ENCODE data around the gene PRKAR2B. TPM values are rescaled to one million over a fixed set of nuclear protein-coding genes. Genes with fewer than 3 reads are reported as not detected.

The PRKAR2B gene
- total RNA-seq, 2 donors from 2014 or later, result 3.5 to 81.0 TPM

GRCh38 chr7:107108793-107109371 is 64.4 kb downstream of the PRKAR2B start:
- H3K36me3 Mint-ChIP-seq (ENCODE audit: low read depth), result no peaks in the 10 kb centered on the region
- no peak overlapping the region for H3K4me3 Mint-ChIP-seq
- DNase-seq (no peak), ATAC-seq (no peak)
- peaks cover 8% of the 10 kb centered on the region for H3K27me3 Mint-ChIP-seq
- no peaks in the 10 kb centered on the region for H3K9me3 ChIP-seq (ENCODE audit: control insufficient read depth, low read length, poor library complexity, severe bottlenecking)
- no peaks in the 10 kb centered on the region for H3K4me1 Mint-ChIP-seq
- H3K27ac Mint-ChIP-seq, result no peak overlapping the region

DNA sequence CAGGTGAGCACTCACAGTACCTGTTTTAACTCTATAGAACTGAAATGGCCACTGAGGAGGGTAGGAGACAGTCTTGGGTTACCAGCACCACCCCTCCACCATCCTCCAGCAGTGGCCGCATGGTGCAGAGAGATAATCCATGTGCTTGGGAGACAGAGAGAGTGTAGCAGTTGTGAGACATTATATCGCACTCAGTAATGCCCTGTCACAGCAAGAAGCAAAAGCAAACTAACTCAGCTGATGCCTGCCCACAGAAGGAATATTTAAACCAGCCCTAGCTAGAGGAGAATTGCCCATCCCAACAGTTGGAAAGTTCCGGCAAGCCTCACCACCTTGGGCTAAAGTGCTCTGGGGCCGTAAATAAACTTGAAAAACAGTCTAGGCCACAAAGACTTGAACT is 65.5 kb downstream of the PRKAR2B start:
- no peak for DNase-seq
- Mint-ChIP-seq H3K4me3 (no peak overlapping the region), H3K27ac (no peak overlapping the region), H3K27me3 (peaks cover 8% of the 10 kb centered on the region), H3K36me3 (ENCODE audit: low read depth) (no peaks in the 10 kb centered on the region), H3K4me1 (no peaks in the 10 kb centered on the region)
- ATAC-seq, result no peak
- no peaks in the 10 kb centered on the region for H3K9me3 ChIP-seq (ENCODE audit: control insufficient read depth, low read length, poor library complexity, severe bottlenecking)

DNA sequence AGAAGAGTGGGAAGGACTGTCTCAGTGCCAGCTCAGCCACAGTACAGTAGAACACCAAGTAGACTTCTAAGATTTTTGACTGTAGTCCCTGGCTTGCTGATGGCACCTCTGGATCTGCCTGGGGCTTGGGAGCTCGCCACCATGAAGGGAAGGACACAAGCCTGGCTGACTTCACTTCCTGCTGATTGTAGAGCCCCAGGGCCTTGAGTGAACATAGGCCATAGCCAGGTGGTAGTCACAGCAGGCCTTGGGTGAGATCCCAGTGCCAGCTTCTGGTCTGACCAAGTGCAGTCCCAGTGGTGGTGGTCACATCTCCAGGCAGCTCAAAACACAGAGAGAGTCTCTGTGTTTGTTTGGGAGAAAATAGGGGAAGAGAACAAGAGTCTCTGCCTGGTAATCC is 66.7 kb downstream of the PRKAR2B start:
- H3K27ac Mint-ChIP-seq, result no peak overlapping the region
- no peak overlapping the region for H3K4me3 Mint-ChIP-seq
- no peaks in the 10 kb centered on the region for H3K36me3 Mint-ChIP-seq (ENCODE audit: low read depth)
- ATAC-seq (no peak), DNase-seq (no peak)
- H3K4me1 Mint-ChIP-seq, result no peaks in the 10 kb centered on the region
- H3K9me3 ChIP-seq (ENCODE audit: control insufficient read depth, low read length, poor library complexity, severe bottlenecking), result no peaks in the 10 kb centered on the region
- H3K27me3 Mint-ChIP-seq, result peaks cover 4% of the 10 kb centered on the region

- Mint-ChIP-seq H3K4me1 (no peaks in the 10 kb centered on the region), H3K4me3 (no peak overlapping the region), H3K36me3 (ENCODE audit: low read depth) (no peaks in the 10 kb centered on the region), H3K27ac (no peak overlapping the region), H3K27me3 (peaks cover 13% of the 10 kb centered on the region)
- ATAC-seq (no peak), DNase-seq (no peak)
- no peaks in the 10 kb centered on the region for H3K9me3 ChIP-seq (ENCODE audit: control insufficient read depth, low read length, poor library complexity, severe bottlenecking)
Observed at GRCh38 chr7:107113866-107114265, 69.4 kb downstream of the PRKAR2B start.

DNA sequence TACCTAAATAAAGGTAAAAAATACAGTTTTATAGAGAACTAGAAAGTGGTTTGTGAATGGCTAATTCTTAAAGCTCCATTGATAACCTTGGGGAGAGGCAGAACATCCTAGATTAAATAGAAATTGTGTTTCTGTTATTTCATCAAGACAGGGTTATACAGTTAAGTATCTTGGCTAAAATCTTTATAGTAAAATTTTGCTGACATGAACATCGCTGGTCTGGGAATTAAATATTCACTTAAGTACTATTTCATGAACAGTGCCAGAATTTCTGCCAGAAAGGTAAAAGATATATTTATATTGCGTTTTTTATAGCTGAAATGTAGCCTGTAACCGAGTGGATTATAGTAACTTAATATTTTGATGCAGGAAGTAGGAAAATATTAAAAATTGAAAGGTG is 70.6 kb downstream of the PRKAR2B start:
- no peak overlapping the region for H3K4me3 Mint-ChIP-seq
- ATAC-seq (no peak), DNase-seq (no peak)
- H3K27me3 Mint-ChIP-seq, result peaks cover 23% of the 10 kb centered on the region
- no peak overlapping the region for H3K27ac Mint-ChIP-seq
- peaks cover 3% of the 10 kb centered on the region for H3K4me1 Mint-ChIP-seq
- no peaks in the 10 kb centered on the region for H3K36me3 Mint-ChIP-seq (ENCODE audit: low read depth)
- no peaks in the 10 kb centered on the region for H3K9me3 ChIP-seq (ENCODE audit: control insufficient read depth, low read length, poor library complexity, severe bottlenecking)

DNA sequence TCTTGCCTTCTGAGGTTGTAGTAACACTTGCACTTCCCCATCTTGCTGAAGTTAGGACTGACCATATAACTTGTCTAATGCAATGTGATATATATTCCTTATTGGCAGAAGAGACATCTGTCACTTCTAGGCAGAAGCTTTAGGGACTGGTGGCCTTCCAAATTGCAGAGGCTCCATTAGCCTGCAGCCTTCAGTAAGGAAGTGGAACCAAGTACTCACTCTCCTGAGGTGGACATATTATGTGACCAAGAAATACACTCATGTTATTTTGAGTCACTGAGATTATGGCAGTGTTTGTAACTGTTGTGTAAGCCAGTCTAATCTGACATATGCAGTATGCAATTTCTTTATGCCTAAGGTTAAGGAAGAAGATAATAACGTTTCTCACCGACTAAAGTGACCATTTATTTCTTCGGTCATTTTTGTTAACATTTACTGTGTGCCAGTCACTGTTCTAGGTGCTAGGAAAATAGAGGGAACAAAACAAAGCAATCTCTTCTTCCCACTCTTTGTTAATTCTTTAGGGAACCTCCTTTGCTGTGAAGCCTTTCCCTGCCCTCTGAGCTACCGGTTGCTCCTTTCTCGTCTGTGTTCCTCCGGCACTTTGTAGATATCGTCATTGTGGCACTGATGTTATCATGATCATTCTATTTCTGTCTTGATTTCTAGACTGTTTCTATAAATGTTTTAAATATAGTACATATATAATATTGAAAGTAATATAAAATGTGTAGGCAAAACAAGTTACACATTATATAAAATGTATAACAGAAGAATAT is 71.4 kb downstream of the PRKAR2B start:
- no peak for ATAC-seq

GRCh38 chr7:107118109-107118900 is 73.8 kb downstream of the PRKAR2B start:
- Mint-ChIP-seq H3K4me3 (no peak overlapping the region), H3K36me3 (ENCODE audit: low read depth) (no peaks in the 10 kb centered on the region), H3K4me1 (peaks cover 3% of the 10 kb centered on the region), H3K27me3 (peaks cover 23% of the 10 kb centered on the region), H3K27ac (no peak overlapping the region)
- ATAC-seq (no peak), DNase-seq (no peak)
- H3K9me3 ChIP-seq (ENCODE audit: control insufficient read depth, low read length, poor library complexity, severe bottlenecking), result no peaks in the 10 kb centered on the region

More for the DNA sequence above, 71.4 kb downstream of the PRKAR2B start:
- DNase-seq, result no peak
- Mint-ChIP-seq H3K4me1 (peaks cover 3% of the 10 kb centered on the region), H3K4me3 (no peak overlapping the region), H3K36me3 (ENCODE audit: low read depth) (no peaks in the 10 kb centered on the region), H3K27me3 (peaks cover 23% of the 10 kb centered on the region), H3K27ac (no peak overlapping the region)
- no peaks in the 10 kb centered on the region for H3K9me3 ChIP-seq (ENCODE audit: control insufficient read depth, low read length, poor library complexity, severe bottlenecking)

DNA sequence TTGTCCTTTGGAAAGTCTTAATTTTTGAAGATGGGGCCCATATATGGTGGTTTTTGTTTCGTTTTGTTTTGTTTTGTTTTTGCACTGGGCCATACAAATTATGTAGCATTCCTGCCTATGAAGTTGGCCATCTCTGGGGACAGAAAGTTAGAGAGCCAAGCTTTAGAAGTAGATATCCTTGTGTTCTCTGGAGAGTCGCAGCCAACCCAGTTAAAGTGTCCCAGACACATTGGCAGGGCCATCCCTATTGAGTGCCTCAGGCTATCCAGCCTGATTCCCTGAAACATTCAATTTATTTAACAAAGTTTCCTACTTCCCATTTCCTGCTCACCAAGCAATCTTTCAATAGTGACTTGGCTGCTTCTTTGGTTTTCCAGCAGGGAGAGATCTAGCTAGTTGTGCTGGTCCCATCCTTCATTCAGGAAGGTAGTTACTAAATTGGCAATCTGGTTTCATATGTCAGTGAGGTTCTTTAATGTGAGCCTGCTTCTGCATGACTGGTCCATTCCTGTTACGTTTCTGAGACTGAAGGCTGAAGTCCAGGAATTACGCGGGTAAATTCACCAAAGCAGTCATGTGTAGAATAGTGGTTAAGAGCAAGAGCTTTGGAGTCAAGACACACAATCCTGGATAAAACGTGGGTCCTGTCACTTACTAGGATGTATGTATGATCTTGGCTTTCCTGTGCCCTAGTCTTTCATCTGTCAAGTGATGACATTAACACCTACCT is 75.0 kb downstream of the PRKAR2B start:
- no peaks in the 10 kb centered on the region for H3K9me3 ChIP-seq (ENCODE audit: control insufficient read depth, low read length, poor library complexity, severe bottlenecking)
- Mint-ChIP-seq H3K27me3 (peaks cover 23% of the 10 kb centered on the region), H3K4me1 (peaks cover 3% of the 10 kb centered on the region), H3K4me3 (no peak overlapping the region), H3K27ac (no peak overlapping the region), H3K36me3 (ENCODE audit: low read depth) (no peaks in the 10 kb centered on the region)
- no peak for DNase-seq
- ATAC-seq, result no peak

DNA sequence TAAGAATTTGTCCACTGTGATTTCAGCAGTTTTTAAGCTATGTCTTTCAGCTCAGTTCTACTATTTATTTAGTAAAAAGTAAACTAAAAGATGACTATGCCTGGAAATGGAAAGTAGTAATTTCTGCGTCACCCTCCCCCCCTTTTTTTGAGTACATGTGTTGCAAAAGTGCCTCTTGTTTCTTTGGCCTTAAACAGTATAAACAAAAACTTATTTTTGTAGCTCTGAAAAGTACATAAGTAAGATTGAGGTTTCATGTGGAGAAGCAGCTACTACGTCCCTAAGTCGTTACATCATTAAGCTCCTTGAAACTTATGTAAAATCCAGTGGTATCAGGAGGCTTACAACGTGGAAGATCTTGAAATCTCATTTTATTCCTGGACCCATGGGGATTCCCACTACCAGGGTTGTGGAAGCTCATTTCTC is 78.0 kb downstream of the PRKAR2B start:
- H3K4me1 Mint-ChIP-seq, result peaks cover 20% of the 10 kb centered on the region
- H3K36me3 Mint-ChIP-seq (ENCODE audit: low read depth), result peaks cover 3% of the 10 kb centered on the region
- H3K27ac Mint-ChIP-seq, result no peak overlapping the region
- no peak for DNase-seq
- no peaks in the 10 kb centered on the region for H3K9me3 ChIP-seq (ENCODE audit: control insufficient read depth, low read length, poor library complexity, severe bottlenecking)
- H3K4me3 Mint-ChIP-seq, result no peak overlapping the region
- ATAC-seq, result no peak
- H3K27me3 Mint-ChIP-seq, result peaks cover 22% of the 10 kb centered on the region

GRCh38 chr7:107123392-107123791 is 78.9 kb downstream of the PRKAR2B start:
- peaks cover 15% of the 10 kb centered on the region for H3K27me3 Mint-ChIP-seq
- peaks cover 20% of the 10 kb centered on the region for H3K4me1 Mint-ChIP-seq
- no peak overlapping the region for H3K27ac Mint-ChIP-seq
- no peak for ATAC-seq
- H3K9me3 ChIP-seq (ENCODE audit: control insufficient read depth, low read length, poor library complexity, severe bottlenecking), result no peaks in the 10 kb centered on the region
- H3K36me3 Mint-ChIP-seq (ENCODE audit: low read depth), result peaks cover 3% of the 10 kb centered on the region
- no peak overlapping the region for H3K4me3 Mint-ChIP-seq
- DNase-seq, result no peak

GRCh38 chr7:107125475-107125874 is 81.0 kb downstream of the PRKAR2B start:
- no peaks in the 10 kb centered on the region for H3K27me3 Mint-ChIP-seq

GRCh38 chr7:107128217-107128616 is 83.7 kb downstream of the PRKAR2B start:
- H3K4me3 Mint-ChIP-seq, result no peak overlapping the region
- H3K27me3 Mint-ChIP-seq, result peaks cover 7% of the 10 kb centered on the region
- ATAC-seq (no peak), DNase-seq (no peak)
- H3K27ac Mint-ChIP-seq, result no peak overlapping the region
- H3K9me3 ChIP-seq (ENCODE audit: control insufficient read depth, low read length, poor library complexity, severe bottlenecking), result no peaks in the 10 kb centered on the region
- H3K36me3 Mint-ChIP-seq (ENCODE audit: low read depth), result peaks cover 8% of the 10 kb centered on the region
- H3K4me1 Mint-ChIP-seq, result peaks cover 20% of the 10 kb centered on the region

More at GRCh38 chr7:107125475-107125874, 81.0 kb downstream of the PRKAR2B start:
- Mint-ChIP-seq H3K27ac (peak overlapping the region; percentile 98), H3K4me1 (peaks cover 17% of the 10 kb centered on the region), H3K36me3 (ENCODE audit: low read depth) (peaks cover 3% of the 10 kb centered on the region), H3K4me3 (peak overlapping the region; percentile 95)
- ATAC-seq (no peak), DNase-seq (no peak)
- no peaks in the 10 kb centered on the region for H3K9me3 ChIP-seq (ENCODE audit: control insufficient read depth, low read length, poor library complexity, severe bottlenecking)

GRCh38 chr7:107128748-107129147 is 84.2 kb downstream of the PRKAR2B start:
- Mint-ChIP-seq H3K4me3 (no peak overlapping the region), H3K4me1 (peaks cover 20% of the 10 kb centered on the region), H3K27ac (no peak overlapping the region), H3K36me3 (ENCODE audit: low read depth) (peaks cover 8% of the 10 kb centered on the region), H3K27me3 (peaks cover 7% of the 10 kb centered on the region)
- DNase-seq (no peak), ATAC-seq (no peak)
- no peaks in the 10 kb centered on the region for H3K9me3 ChIP-seq (ENCODE audit: control insufficient read depth, low read length, poor library complexity, severe bottlenecking)
